Osteoblast (primary cell): ENCODE measurements around the gene APBA2. TPM values are rescaled to one million over a fixed set of nuclear protein-coding genes. Genes with fewer than 3 reads are reported as not detected.

Experiments
- DNase-seq: peaks from one replicate; pipeline ENCODE4 v3.0.0; 2011; ENCODE audit warnings: low spot score, mixed read lengths; ENCODE audit not compliant: insufficient read length; ENCODE audit errors: missing footprints
- H2AFZ ChIP-seq: 2 replicates; pipeline ENCODE4 v1.6.0; 2011; ENCODE audit warnings: mild to moderate bottlenecking, low read length
- H3K27ac ChIP-seq: 2 replicates; pipeline ENCODE4 v1.5.1; 2011; ENCODE audit warnings: mild to moderate bottlenecking, low read depth, low read length, moderate library complexity
- H3K27me3 ChIP-seq: 2 replicates; pipeline ENCODE4 v1.6.0; 2012; ENCODE audit warnings: mild to moderate bottlenecking, control low read depth, inconsistent platforms, low read length, moderate library complexity; ENCODE audit not compliant: insufficient read depth
- H3K36me3 ChIP-seq: 2 replicates; pipeline ENCODE4 v1.5.1; 2011; ENCODE audit warnings: mild to moderate bottlenecking, low read length, control low read depth, moderate library complexity; ENCODE audit not compliant: insufficient read depth
- H3K4me1 ChIP-seq: 2 replicates; pipeline ENCODE4 v1.5.1; 2011; ENCODE audit warnings: mild to moderate bottlenecking, low read length, control low read depth, moderate library complexity; ENCODE audit not compliant: insufficient read depth
- H3K4me2 ChIP-seq: 2 replicates; pipeline ENCODE4 v1.6.0; 2011; ENCODE audit warnings: mild to moderate bottlenecking, low read length; ENCODE audit not compliant: insufficient read depth
- H3K4me3 ChIP-seq: fragments of 200-600 bp; sonication (generic); 3 replicates; pipeline ENCODE4 v1.5.1; 2012; ENCODE audit warnings: mild to moderate bottlenecking, low read length, inconsistent platforms; ENCODE audit not compliant: insufficient read depth
- H3K79me2 ChIP-seq: 2 replicates; pipeline ENCODE4 v1.6.0; 2012; ENCODE audit warnings: mild to moderate bottlenecking, low read length, control low read depth, inconsistent platforms; ENCODE audit not compliant: insufficient read depth
- H3K9me3 ChIP-seq: 2 replicates; pipeline ENCODE4 v1.5.1; 2011; ENCODE audit warnings: low read depth, low read length, control low read depth
- H4K20me1 ChIP-seq: 2 replicates; pipeline ENCODE4 v1.6.0; 2012; ENCODE audit warnings: mild to moderate bottlenecking, low read length, control low read depth; ENCODE audit not compliant: insufficient read depth
- total RNA-seq: library from RNA; depleted of rRNA; stranded (reverse); fragments of >200 nt; gene quantifications from 2 replicates; pipeline ENCODE4 v1.2.3, GENCODE V29; 2012
- TF ChIP-seq, protein P1 (sequence below): IDR thresholded peaks from 2 replicates; pipeline ENCODE4 v1.5.1; 2011; ENCODE audit warnings: mild to moderate bottlenecking, low read depth, low read length, moderate library complexity; ENCODE audit errors: extremely low read depth

Gene APBA2
- total RNA-seq, 1 donor: 6.2 TPM

DNA sequence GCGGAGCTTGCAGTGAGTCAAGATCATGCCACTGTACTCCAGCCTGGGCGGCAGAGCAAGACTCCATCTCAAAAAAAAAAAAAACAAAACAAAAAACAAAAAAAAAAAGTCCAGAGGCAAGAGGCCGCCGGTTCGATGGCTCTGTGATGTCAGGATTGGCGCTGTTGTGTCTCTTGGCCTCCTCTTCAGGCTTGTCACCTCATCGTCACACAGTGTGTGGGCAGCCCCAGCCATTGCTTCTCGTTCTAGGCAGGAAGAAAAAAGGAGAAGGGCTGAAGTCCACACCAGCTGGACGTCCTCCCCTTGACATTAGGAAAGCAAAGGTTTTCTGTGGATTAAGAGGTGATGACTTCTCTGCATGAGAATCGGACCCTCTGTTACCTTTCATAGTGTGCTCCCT is 192.8 kb downstream of the APBA2 start:
- no peaks in the 10 kb centered on the region for H3K4me1 ChIP-seq
- TF ChIP-seq, protein P1, sequence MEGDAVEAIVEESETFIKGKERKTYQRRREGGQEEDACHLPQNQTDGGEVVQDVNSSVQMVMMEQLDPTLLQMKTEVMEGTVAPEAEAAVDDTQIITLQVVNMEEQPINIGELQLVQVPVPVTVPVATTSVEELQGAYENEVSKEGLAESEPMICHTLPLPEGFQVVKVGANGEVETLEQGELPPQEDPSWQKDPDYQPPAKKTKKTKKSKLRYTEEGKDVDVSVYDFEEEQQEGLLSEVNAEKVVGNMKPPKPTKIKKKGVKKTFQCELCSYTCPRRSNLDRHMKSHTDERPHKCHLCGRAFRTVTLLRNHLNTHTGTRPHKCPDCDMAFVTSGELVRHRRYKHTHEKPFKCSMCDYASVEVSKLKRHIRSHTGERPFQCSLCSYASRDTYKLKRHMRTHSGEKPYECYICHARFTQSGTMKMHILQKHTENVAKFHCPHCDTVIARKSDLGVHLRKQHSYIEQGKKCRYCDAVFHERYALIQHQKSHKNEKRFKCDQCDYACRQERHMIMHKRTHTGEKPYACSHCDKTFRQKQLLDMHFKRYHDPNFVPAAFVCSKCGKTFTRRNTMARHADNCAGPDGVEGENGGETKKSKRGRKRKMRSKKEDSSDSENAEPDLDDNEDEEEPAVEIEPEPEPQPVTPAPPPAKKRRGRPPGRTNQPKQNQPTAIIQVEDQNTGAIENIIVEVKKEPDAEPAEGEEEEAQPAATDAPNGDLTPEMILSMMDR: no peak
- no peak overlapping the region for H3K4me3 ChIP-seq

DNA sequence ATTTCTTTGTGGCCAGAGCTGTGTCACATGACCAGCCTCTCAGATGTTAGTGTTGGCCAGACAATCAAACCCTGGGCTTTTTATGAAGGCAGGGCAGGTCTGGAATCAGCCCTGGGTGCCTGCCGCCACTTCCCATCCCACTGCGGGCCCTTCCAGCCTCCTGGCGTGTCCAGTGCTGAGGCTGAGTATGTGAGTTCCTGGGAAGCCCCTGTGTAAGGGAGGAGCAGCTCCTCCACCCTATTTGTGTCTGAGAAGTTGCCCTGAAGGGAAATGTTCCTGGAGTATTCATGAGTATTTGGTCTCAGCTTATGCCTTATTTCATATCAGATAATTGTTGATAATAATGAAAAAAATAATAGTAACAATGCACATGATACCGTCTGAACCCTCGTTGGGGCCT is 193.7 kb downstream of the APBA2 start:
- Histone ChIP-seq H3K4me3 (no peak overlapping the region), H3K9me3 (no peaks in the 10 kb centered on the region), H3K27ac (no peak overlapping the region), H3K4me2 (no peak overlapping the region), H3K79me2 (no peaks in the 10 kb centered on the region), H2AFZ (no peak overlapping the region), H3K27me3 (no peaks in the 10 kb centered on the region), H3K4me1 (no peaks in the 10 kb centered on the region), H3K36me3 (no peaks in the 10 kb centered on the region), H4K20me1 (no peaks in the 10 kb centered on the region)
- no peak for DNase-seq
- TF ChIP-seq, protein P1: no peak

More for the DNA sequence above, 192.8 kb downstream of the APBA2 start:
- no peak for DNase-seq
- Histone ChIP-seq H4K20me1 (no peaks in the 10 kb centered on the region), H3K4me2 (no peak overlapping the region), H2AFZ (no peak overlapping the region), H3K9me3 (no peaks in the 10 kb centered on the region), H3K79me2 (no peaks in the 10 kb centered on the region), H3K27ac (no peak overlapping the region), H3K27me3 (no peaks in the 10 kb centered on the region), H3K36me3 (no peaks in the 10 kb centered on the region)

DNA sequence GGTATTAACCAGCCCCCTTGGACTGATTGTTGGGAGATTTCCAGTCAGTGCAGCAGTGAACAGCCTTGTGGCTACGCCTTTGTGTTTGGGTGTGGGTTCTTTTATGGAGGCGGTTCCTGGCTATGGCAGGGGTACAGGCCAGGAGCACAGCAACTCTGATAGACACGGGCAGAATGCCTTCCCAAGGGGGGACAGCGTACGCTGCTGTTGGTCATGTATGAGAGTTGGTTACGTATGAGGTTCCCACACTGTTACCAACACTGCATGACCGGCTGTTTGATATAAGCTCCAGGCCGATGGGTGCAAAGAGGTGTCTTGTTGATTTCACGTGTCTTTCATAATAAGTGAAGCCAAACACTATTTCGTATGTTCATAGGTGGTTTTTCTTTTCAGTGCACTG is 196.0 kb downstream of the APBA2 start:
- no peak for DNase-seq
- no peaks in the 10 kb centered on the region for H3K36me3 ChIP-seq
- no peaks in the 10 kb centered on the region for H3K79me2 ChIP-seq
- no peaks in the 10 kb centered on the region for H4K20me1 ChIP-seq
- H3K9me3 ChIP-seq: no peaks in the 10 kb centered on the region
- H3K27me3 ChIP-seq: no peaks in the 10 kb centered on the region
- no peak overlapping the region for H3K4me3 ChIP-seq
- no peak overlapping the region for H3K27ac ChIP-seq
- H3K4me2 ChIP-seq: no peak overlapping the region
- TF ChIP-seq, protein P1: no peak
- H2AFZ ChIP-seq: no peak overlapping the region
- no peaks in the 10 kb centered on the region for H3K4me1 ChIP-seq

DNA sequence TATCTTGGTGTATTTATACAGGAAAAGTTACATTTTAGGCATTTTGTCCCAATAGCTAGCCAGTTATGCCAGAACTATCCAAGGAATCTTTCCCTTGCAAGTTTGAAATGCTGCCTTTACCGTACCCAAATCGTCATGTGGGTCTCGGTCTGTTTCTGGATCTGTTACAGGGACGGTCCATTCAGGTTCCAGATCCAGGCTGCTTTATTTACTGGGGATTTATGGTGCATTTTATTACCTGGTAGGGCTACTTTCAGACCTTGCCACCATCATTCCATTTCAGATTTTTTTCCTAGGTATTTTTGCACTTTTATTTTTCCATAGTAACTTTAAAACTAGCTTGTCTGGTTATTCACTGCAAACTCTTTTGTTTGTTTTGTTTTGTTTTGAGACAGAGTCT is 197.4 kb downstream of the APBA2 start:
- H3K27me3 ChIP-seq: no peaks in the 10 kb centered on the region
- H3K4me3 ChIP-seq: no peak overlapping the region
- no peaks in the 10 kb centered on the region for H3K36me3 ChIP-seq
- TF ChIP-seq, protein P1: no peak
- H3K4me1 ChIP-seq: no peaks in the 10 kb centered on the region
- H3K4me2 ChIP-seq: no peak overlapping the region
- no peak overlapping the region for H3K27ac ChIP-seq
- H3K79me2 ChIP-seq: no peaks in the 10 kb centered on the region
- H3K9me3 ChIP-seq: no peaks in the 10 kb centered on the region
- no peaks in the 10 kb centered on the region for H4K20me1 ChIP-seq
- no peak for DNase-seq
- H2AFZ ChIP-seq: no peak overlapping the region
